SU-DHL-6 (cell line): Measurements from ENCODE around the gene FGF10.

Experiments
- H2AFZ ChIP-seq: fragments of 200-600 bp; sonication (generic); 2 replicates; pipeline ENCODE4 v1.6.1; 2014; ENCODE audit warnings: low read depth, mild to moderate bottlenecking, moderate library complexity, mixed read lengths, antibody characterized with exemption, low read length; ENCODE audit not compliant: severe bottlenecking
- H3F3A ChIP-seq: fragments of 200-600 bp; shearing (Covaris generic); 2 replicates; pipeline ENCODE4 v1.6.0; 2016; ENCODE audit warnings: antibody characterized with exemption, mild to moderate bottlenecking; ENCODE audit not compliant: insufficient read depth
- H3K27ac ChIP-seq: fragments of 200-600 bp; sonication (generic); 2 replicates; pipeline ENCODE4 v1.5.1; 2016; ENCODE audit warnings: low read depth, mild to moderate bottlenecking, low read length, moderate library complexity, mixed read lengths
- H3K27me3 ChIP-seq: fragments of 200-600 bp; sonication (generic), shearing (Covaris generic); 2 replicates; pipeline ENCODE4 v1.6.0; 2014; ENCODE audit warnings: mild to moderate bottlenecking, low read length
- H3K36me3 ChIP-seq: fragments of 200-600 bp; sonication (generic); 2 replicates; pipeline ENCODE4 v1.6.1; 2014; ENCODE audit warnings: mild to moderate bottlenecking, low read length, mixed read lengths
- H3K4me2 ChIP-seq: fragments of 300-600, 200-600 bp; shearing (Covaris generic), sonication (generic); 2 replicates; pipeline ENCODE4 v1.6.0; 2014; ENCODE audit warnings: low read length, low read depth, mild to moderate bottlenecking; ENCODE audit not compliant: poor library complexity, severe bottlenecking
- H3K4me3 ChIP-seq: fragments of 200-600 bp; sonication (generic); 2 replicates; pipeline ENCODE4 v1.5.1; 2014; ENCODE audit warnings: antibody characterized with exemption, low read length, mild to moderate bottlenecking, mixed read lengths; ENCODE audit not compliant: insufficient read depth, poor library complexity, severe bottlenecking
- H3K79me2 ChIP-seq: fragments of 200-600 bp; sonication (generic); 2 replicates; pipeline ENCODE4 v1.6.1; 2014; ENCODE audit warnings: mild to moderate bottlenecking, low read length, moderate library complexity; ENCODE audit not compliant: insufficient read depth
- H3K9ac ChIP-seq: fragments of 200-600 bp; sonication (generic); 2 replicates; pipeline ENCODE4 v1.7.0; 2014; ENCODE audit warnings: mild to moderate bottlenecking, low read length
- H3K9me2 ChIP-seq: fragments of 200-600 bp; sonication (generic); replicated peaks from 2 replicates; pipeline ENCODE4 v1.6.1; 2014; ENCODE audit warnings: low read length; ENCODE audit not compliant: insufficient read depth
- H3K9me3 ChIP-seq: fragments of 200-600 bp; sonication (generic); 2 replicates; pipeline ENCODE4 v1.6.1; 2014; ENCODE audit warnings: low read length, mixed read lengths; ENCODE audit not compliant: insufficient read depth
- H4K20me1 ChIP-seq: fragments of 200-600 bp; sonication (generic); 2 replicates; pipeline ENCODE4 v1.6.1; 2014; ENCODE audit warnings: low read depth, mild to moderate bottlenecking, antibody characterized with exemption, low read length, moderate library complexity, mixed read lengths
- CTCF ChIP-seq: fragments of 200-600 bp; sonication (generic); IDR thresholded peaks from one replicate; pipeline ENCODE4 v1.5.1; 2017; ENCODE audit warnings: antibody characterized with exemption, mild to moderate bottlenecking, low read length, moderate library complexity; ENCODE audit not compliant: insufficient read depth, poor library complexity, severe bottlenecking
- EZH2phosphoT487 ChIP-seq: fragments of 200-600 bp; sonication (generic), shearing (Covaris generic); conservative IDR thresholded peaks from 2 replicates; pipeline ENCODE4 v1.6.1; 2018; ENCODE audit warnings: mild to moderate bottlenecking, antibody characterized with exemption, low read length, moderate library complexity, mixed read lengths

The FGF10 gene

GRCh38 chr5:44265713-44266112, 123.5 kb downstream of the FGF10 start:
- TF ChIP-seq CTCF (no peak), EZH2phosphoT487 (no peak)
- Histone ChIP-seq H3K79me2 (no peaks in the 10 kb centered on the region), H3K9me2 (no peaks in the 10 kb centered on the region), H3K27me3 (no peaks in the 10 kb centered on the region), H3K36me3 (no peaks in the 10 kb centered on the region), H3K9ac (no peak overlapping the region), H3K27ac (no peak overlapping the region), H3F3A (no peaks in the 10 kb centered on the region), H3K4me3 (no peak overlapping the region), H3K9me3 (no peaks in the 10 kb centered on the region), H4K20me1 (no peaks in the 10 kb centered on the region), H3K4me2 (no peak overlapping the region), H2AFZ (no peak overlapping the region)

GRCh38 chr5:44260793-44261192, 128.4 kb downstream of the FGF10 start:
- Histone ChIP-seq H2AFZ (no peak overlapping the region), H4K20me1 (no peaks in the 10 kb centered on the region), H3K27me3 (no peaks in the 10 kb centered on the region), H3K9me3 (no peaks in the 10 kb centered on the region), H3K36me3 (no peaks in the 10 kb centered on the region), H3K27ac (no peak overlapping the region), H3K9me2 (no peaks in the 10 kb centered on the region), H3F3A (no peaks in the 10 kb centered on the region), H3K9ac (no peak overlapping the region), H3K4me2 (no peak overlapping the region), H3K79me2 (no peaks in the 10 kb centered on the region), H3K4me3 (no peak overlapping the region)
- no peak for TF ChIP-seq CTCF
- TF ChIP-seq EZH2phosphoT487 = no peak

- Histone ChIP-seq H3K9me3 (no peaks in the 10 kb centered on the region), H3K9me2 (no peaks in the 10 kb centered on the region), H2AFZ (no peak overlapping the region), H3K79me2 (no peaks in the 10 kb centered on the region), H3K27me3 (no peaks in the 10 kb centered on the region), H4K20me1 (no peaks in the 10 kb centered on the region), H3K36me3 (no peaks in the 10 kb centered on the region), H3K4me2 (no peak overlapping the region), H3F3A (no peaks in the 10 kb centered on the region), H3K4me3 (no peak overlapping the region), H3K9ac (no peak overlapping the region), H3K27ac (no peak overlapping the region)
- no peak for TF ChIP-seq CTCF
- TF ChIP-seq EZH2phosphoT487 = no peak
Observed at GRCh38 chr5:44257653-44258365, 131.4 kb downstream of the FGF10 start.
